ENCODE measurements around the gene ZNF273.
"Not testable (repeated sequence)": the region's sequence is repeated elsewhere in the genome, so short reads cannot be mapped to it uniquely, and the experiment has no call there.

ZNF273 gene

DNA sequence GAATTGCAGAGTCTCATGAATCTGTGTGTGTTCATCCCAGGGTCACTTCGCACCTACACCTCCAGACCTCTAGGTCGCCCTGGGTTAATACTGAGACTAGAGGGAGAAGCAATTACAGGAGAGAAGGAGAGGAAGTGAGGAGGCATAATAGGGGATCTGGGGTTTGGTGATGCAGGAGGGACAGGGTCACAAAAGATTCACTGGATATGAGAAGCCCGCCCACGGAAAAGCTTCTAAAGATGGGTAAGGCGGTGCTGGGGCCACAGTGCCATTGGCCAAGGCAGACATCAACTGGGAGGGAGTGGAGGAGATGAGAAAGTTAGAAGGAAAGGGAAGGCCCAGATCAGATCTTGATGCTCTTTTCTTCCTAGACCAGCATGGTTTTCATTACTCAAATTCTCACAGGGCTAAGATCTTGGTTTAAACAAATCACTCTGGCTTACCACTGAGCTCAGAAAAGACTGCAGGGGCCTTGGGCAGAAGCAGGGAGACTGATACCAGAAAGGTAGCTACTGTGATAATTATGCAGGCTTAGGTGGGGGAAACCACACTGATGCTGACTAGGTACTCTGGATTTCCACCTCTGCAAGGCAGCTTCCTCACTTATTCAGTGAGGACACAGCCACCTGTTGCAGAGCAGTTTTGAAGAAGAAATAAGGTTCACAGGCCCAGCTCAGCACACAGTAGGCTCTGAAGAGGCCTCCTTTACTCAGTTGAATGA is 17.4 kb upstream of the ZNF273 start:
- H3K4me1 ChIP-seq (ENCODE audit: insufficient read depth, low read length) = no peaks in the 10 kb centered on the region
- H3K27ac ChIP-seq (ENCODE audit: low read depth, low read length) = no peak overlapping the region
- H3K9ac ChIP-seq (ENCODE audit: low read depth, low read length) = no peak overlapping the region
- WGBS = 91% methylated on average over 5 of the region's 5 CpGs
- no peaks in the 10 kb centered on the region for H3K9me3 ChIP-seq (ENCODE audit: insufficient read depth, low read depth, low read length)
- no peaks in the 10 kb centered on the region for H3K36me3 ChIP-seq (ENCODE audit: insufficient read depth, low read length)
- H3K4me3 ChIP-seq (ENCODE audit: low read length) = no peak overlapping the region
- H3K27me3 ChIP-seq (ENCODE audit: insufficient read depth, low read length) = peaks cover 49% of the 10 kb centered on the region

GRCh38 chr7:64886956-64887545 is 16.0 kb upstream of the ZNF273 start:
- 0 out of 2 replicates have a peak, but pooled peaks cover 2% of the 10 kb centered on the region for H3K4me1 ChIP-seq (ENCODE audit: insufficient read depth, low read length)
- H3K4me3 ChIP-seq (ENCODE audit: low read length) = no peak overlapping the region
- no peak overlapping the region for H3K27ac ChIP-seq (ENCODE audit: low read depth, low read length)
- H3K36me3 ChIP-seq (ENCODE audit: insufficient read depth, low read length) = no peaks in the 10 kb centered on the region
- H3K27me3 ChIP-seq (ENCODE audit: insufficient read depth, low read length) = peaks cover 62% of the 10 kb centered on the region
- H3K9ac ChIP-seq (ENCODE audit: low read depth, low read length) = no peak overlapping the region
- no peaks in the 10 kb centered on the region for H3K9me3 ChIP-seq (ENCODE audit: insufficient read depth, low read depth, low read length)
- 81% methylated on average over 4 of the region's 4 CpGs for WGBS

- WGBS = 21% methylated on average over 12 of the region's 13 CpGs
- H3K27me3 ChIP-seq (ENCODE audit: insufficient read depth, low read length) = peaks cover 56% of the 10 kb centered on the region
- 0 out of 2 replicates have a peak, but pooled peaks cover 3% of the 10 kb centered on the region for H3K4me1 ChIP-seq (ENCODE audit: insufficient read depth, low read length)
- peak overlapping the region; percentile 66 for H3K4me3 ChIP-seq (ENCODE audit: low read length)
- H3K27ac ChIP-seq (ENCODE audit: low read depth, low read length) = no peak overlapping the region
- no peak overlapping the region for H3K9ac ChIP-seq (ENCODE audit: low read depth, low read length)
- H3K9me3 ChIP-seq (ENCODE audit: insufficient read depth, low read depth, low read length) = no peaks in the 10 kb centered on the region
- H3K36me3 ChIP-seq (ENCODE audit: insufficient read depth, low read length) = no peaks in the 10 kb centered on the region
Observed at GRCh38 chr7:64887756-64888508, 15.1 kb upstream of the ZNF273 start.

GRCh38 chr7:64888561-64888900 is 14.5 kb upstream of the ZNF273 start:
- H3K36me3 ChIP-seq (ENCODE audit: insufficient read depth, low read length) = no peaks in the 10 kb centered on the region
- no peak overlapping the region for H3K27ac ChIP-seq (ENCODE audit: low read depth, low read length)
- 4% methylated on average over 17 of the region's 17 CpGs for WGBS
- H3K9me3 ChIP-seq (ENCODE audit: insufficient read depth, low read depth, low read length) = no peaks in the 10 kb centered on the region
- H3K4me1 ChIP-seq (ENCODE audit: insufficient read depth, low read length) = 0 out of 2 replicates have a peak, but pooled peaks cover 3% of the 10 kb centered on the region
- H3K27me3 ChIP-seq (ENCODE audit: insufficient read depth, low read length) = peaks cover 56% of the 10 kb centered on the region
- no peak overlapping the region for H3K9ac ChIP-seq (ENCODE audit: low read depth, low read length)
- peak overlapping the region; percentile 66 for H3K4me3 ChIP-seq (ENCODE audit: low read length)

- H3K9ac ChIP-seq (ENCODE audit: low read depth, low read length) = peak overlapping the region; percentile 49; the same call in 1 of the 2 replicates
- H3K4me1 ChIP-seq (ENCODE audit: insufficient read depth, low read length) = 0 out of 2 replicates have a peak, but pooled peaks cover 5% of the 10 kb centered on the region
- H3K27me3 ChIP-seq (ENCODE audit: insufficient read depth, low read length) = peaks cover 53% of the 10 kb centered on the region
- no peaks in the 10 kb centered on the region for H3K36me3 ChIP-seq (ENCODE audit: insufficient read depth, low read length)
- H3K27ac ChIP-seq (ENCODE audit: low read depth, low read length) = no peak overlapping the region
- 4% methylated on average over 60 of the region's 60 CpGs for WGBS
- no peaks in the 10 kb centered on the region for H3K9me3 ChIP-seq (ENCODE audit: insufficient read depth, low read depth, low read length)
- H3K4me3 ChIP-seq (ENCODE audit: low read length) = peak overlapping the region; percentile 66
Observed at GRCh38 chr7:64888901-64889685, 14.0 kb upstream of the ZNF273 start.

DNA sequence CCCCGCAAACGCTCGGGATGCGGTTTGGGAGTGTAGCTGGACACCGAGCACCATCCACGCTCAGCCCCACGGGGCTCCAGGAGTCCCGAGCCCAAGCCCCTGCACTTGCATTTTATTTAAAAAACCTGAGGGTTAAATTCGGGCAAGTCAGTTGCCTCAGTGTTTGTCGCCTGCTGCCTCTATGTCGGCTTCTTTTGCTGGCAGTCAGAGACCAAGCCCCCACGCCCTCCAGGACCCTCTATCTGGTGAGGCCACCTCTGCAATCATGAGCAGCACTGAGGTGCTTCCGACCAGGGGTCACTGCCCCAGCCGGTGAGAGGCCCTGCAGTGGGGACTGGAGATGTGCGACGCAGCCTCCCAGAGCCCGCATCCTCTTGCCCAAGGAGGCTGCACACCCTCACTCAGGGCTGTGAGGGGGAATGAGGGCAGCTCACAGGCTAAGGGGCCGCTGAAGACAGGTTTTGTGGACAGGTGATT is 13.3 kb upstream of the ZNF273 start:
- H3K4me1 ChIP-seq (ENCODE audit: insufficient read depth, low read length) = 0 out of 2 replicates have a peak, but pooled peaks cover 5% of the 10 kb centered on the region
- H3K27me3 ChIP-seq (ENCODE audit: insufficient read depth, low read length) = peaks cover 53% of the 10 kb centered on the region
- H3K27ac ChIP-seq (ENCODE audit: low read depth, low read length) = no peak overlapping the region
- H3K36me3 ChIP-seq (ENCODE audit: insufficient read depth, low read length) = no peaks in the 10 kb centered on the region
- WGBS = 27% methylated on average over 18 of the region's 18 CpGs
- H3K9ac ChIP-seq (ENCODE audit: low read depth, low read length) = no peak overlapping the region
- H3K4me3 ChIP-seq (ENCODE audit: low read length) = peak overlapping the region; percentile 66
- no peaks in the 10 kb centered on the region for H3K9me3 ChIP-seq (ENCODE audit: insufficient read depth, low read depth, low read length)

DNA sequence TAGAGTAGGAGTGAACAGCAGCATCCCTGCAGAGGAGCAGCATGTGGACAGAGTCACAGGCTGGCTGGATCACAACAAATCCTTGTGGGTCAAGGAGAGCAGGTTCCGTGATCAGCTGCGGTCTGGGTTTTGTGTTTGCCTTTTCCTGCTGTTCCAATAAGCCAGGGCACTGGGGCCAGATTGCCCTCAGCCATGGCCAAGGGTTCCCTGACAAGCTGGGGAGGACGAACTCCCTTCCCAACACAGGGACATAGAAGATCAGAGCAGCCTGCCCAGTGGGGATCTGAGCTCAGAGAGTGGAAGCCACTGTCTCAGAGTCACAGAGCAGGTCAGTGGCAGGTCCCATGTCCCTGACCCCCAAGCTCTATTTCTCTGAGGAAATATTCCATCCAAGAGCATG is 12.8 kb upstream of the ZNF273 start:
- H3K36me3 ChIP-seq (ENCODE audit: insufficient read depth, low read length); H3K9ac ChIP-seq (ENCODE audit: low read depth, low read length); H3K4me1 ChIP-seq (ENCODE audit: insufficient read depth, low read length); H3K4me3 ChIP-seq (ENCODE audit: low read length); H3K9me3 ChIP-seq (ENCODE audit: insufficient read depth, low read depth, low read length); H3K27ac ChIP-seq (ENCODE audit: low read depth, low read length): not testable (repeated sequence)
- WGBS = 80% methylated on average over 3 of the region's 3 CpGs
- H3K27me3 ChIP-seq (ENCODE audit: insufficient read depth, low read length) = peaks cover 53% of the 10 kb centered on the region

GRCh38 chr7:64890761-64891362 is 12.2 kb upstream of the ZNF273 start:
- peaks cover 53% of the 10 kb centered on the region for H3K27me3 ChIP-seq (ENCODE audit: insufficient read depth, low read length)
- H3K36me3 ChIP-seq (ENCODE audit: insufficient read depth, low read length) = no peaks in the 10 kb centered on the region
- no peak overlapping the region for H3K4me3 ChIP-seq (ENCODE audit: low read length)
- 0 out of 2 replicates have a peak, but pooled peaks cover 5% of the 10 kb centered on the region for H3K4me1 ChIP-seq (ENCODE audit: insufficient read depth, low read length)
- WGBS = 82% methylated on average over 2 of the region's 2 CpGs
- no peak overlapping the region for H3K9ac ChIP-seq (ENCODE audit: low read depth, low read length)
- H3K9me3 ChIP-seq (ENCODE audit: insufficient read depth, low read depth, low read length) = no peaks in the 10 kb centered on the region
- no peak overlapping the region for H3K27ac ChIP-seq (ENCODE audit: low read depth, low read length)

- H3K27ac ChIP-seq (ENCODE audit: low read depth, low read length); H3K36me3 ChIP-seq (ENCODE audit: insufficient read depth, low read length); H3K4me3 ChIP-seq (ENCODE audit: low read length); H3K4me1 ChIP-seq (ENCODE audit: insufficient read depth, low read length); H3K9me3 ChIP-seq (ENCODE audit: insufficient read depth, low read depth, low read length); H3K9ac ChIP-seq (ENCODE audit: low read depth, low read length): not testable (repeated sequence)
- 88% methylated on average over 1 of the region's 1 CpG for WGBS
- H3K27me3 ChIP-seq (ENCODE audit: insufficient read depth, low read length) = peaks cover 47% of the 10 kb centered on the region
Observed at GRCh38 chr7:64891363-64892081, 11.6 kb upstream of the ZNF273 start.

DNA sequence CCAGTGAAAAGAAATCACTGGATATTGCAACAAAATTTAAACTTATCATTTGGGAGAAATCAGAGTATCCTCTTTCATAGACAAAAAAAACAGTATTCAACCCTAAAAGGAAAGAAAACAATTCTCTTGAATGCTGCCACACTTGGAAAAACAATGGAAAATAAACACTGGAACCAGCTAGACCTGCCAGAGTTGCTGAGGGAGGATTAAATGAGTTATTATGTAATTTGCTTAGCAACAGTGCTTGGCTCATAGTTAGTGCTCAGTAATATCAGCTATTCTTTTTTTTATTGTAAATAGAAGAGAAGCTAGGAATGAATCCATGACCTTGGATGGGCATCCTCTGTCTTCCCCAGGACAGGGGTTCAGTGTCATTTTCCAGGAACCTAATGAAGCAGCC is 11.0 kb upstream of the ZNF273 start:
- Histone ChIP-seq H3K9me3 (ENCODE audit: insufficient read depth, low read depth, low read length) (no peaks in the 10 kb centered on the region), H3K36me3 (ENCODE audit: insufficient read depth, low read length) (no peaks in the 10 kb centered on the region), H3K4me1 (ENCODE audit: insufficient read depth, low read length) (0 out of 2 replicates have a peak, but pooled peaks cover 5% of the 10 kb centered on the region), H3K27me3 (ENCODE audit: insufficient read depth, low read length) (peaks cover 43% of the 10 kb centered on the region), H3K27ac (ENCODE audit: low read depth, low read length) (no peak overlapping the region), H3K9ac (ENCODE audit: low read depth, low read length) (no peak overlapping the region), H3K4me3 (ENCODE audit: low read length) (no peak overlapping the region)
